HepG2 (cell line): ENCODE measurements around the gene TGFBR1. TPM values are rescaled to one million over a fixed set of nuclear protein-coding genes. Genes with fewer than 3 reads are reported as not detected.

Source experiments
- CBX5 ChIP-seq: sonication (generic); formaldehyde crosslinking; IDR thresholded peaks from 2 replicates; pipeline ENCODE4 v1.4.0; 2020; ENCODE audit warnings: missing genetic modification reagents, borderline replicate concordance
- FOXM1 ChIP-seq: sonication (generic); formaldehyde crosslinking; IDR thresholded peaks from 2 replicates; pipeline ENCODE4 v1.5.0; 2020; ENCODE audit warnings: missing genetic modification reagents
- GTF2F1 ChIP-seq: fragments of 150-350 bp; IDR thresholded peaks from 2 replicates; pipeline ENCODE4 v1.6.1; 2014; ENCODE audit warnings: low read length
- HDAC1 ChIP-seq: sonication (generic); formaldehyde crosslinking; IDR thresholded peaks from 2 replicates; pipeline ENCODE4 v1.5.1; 2020; ENCODE audit warnings: mild to moderate bottlenecking, missing genetic modification reagents
- KDM4B ChIP-seq: sonication (generic); formaldehyde crosslinking; IDR thresholded peaks from 2 replicates; pipeline ENCODE4 v1.4.0; 2020; ENCODE audit warnings: missing genetic modification reagents
- MAF1 ChIP-seq: sonication (generic); formaldehyde crosslinking; IDR thresholded peaks from 2 replicates; pipeline ENCODE4 v1.5.0; 2020; ENCODE audit warnings: missing genetic modification reagents, borderline replicate concordance
- MTF2 ChIP-seq: sonication (generic); formaldehyde crosslinking; IDR thresholded peaks from 2 replicates; pipeline ENCODE4 v1.5.0; 2020; ENCODE audit warnings: missing genetic modification reagents, borderline replicate concordance
- PPARG ChIP-seq: conservative IDR thresholded peaks from 2 replicates; pipeline ENCODE4 v1.6.1; 2016; ENCODE audit warnings: missing biosample characterization, missing genetic modification reagents
- RBFOX2 ChIP-seq: fragments of 200-400 bp; formaldehyde crosslinking; IDR thresholded peaks from 2 replicates; pipeline ENCODE4 v1.6.1; 2017; ENCODE audit warnings: low read depth, mild to moderate bottlenecking, low read length
- RBM22 ChIP-seq: fragments of 200-400 bp; formaldehyde crosslinking; optimal IDR thresholded peaks from 2 replicates; pipeline ENCODE3; 2017; ENCODE audit warnings: mild to moderate bottlenecking, low read length, moderate library complexity
- ZFP36L1 ChIP-seq: sonication (generic); formaldehyde crosslinking; IDR thresholded peaks from 2 replicates; pipeline ENCODE4 v1.8.0; 2022; ENCODE audit warnings: mild to moderate bottlenecking, missing genetic modification reagents, moderate library complexity
- ZNF101 ChIP-seq: sonication (generic); formaldehyde crosslinking; IDR thresholded peaks from 2 replicates; pipeline ENCODE4 v1.4.0; 2020; ENCODE audit warnings: mild to moderate bottlenecking, low read depth, missing genetic modification reagents, borderline replicate concordance
- ZNF124 ChIP-seq: sonication (generic); formaldehyde crosslinking; IDR thresholded peaks from 2 replicates; pipeline ENCODE4 v1.4.0; 2020; ENCODE audit warnings: missing genetic modification reagents
- ZNF136 ChIP-seq: sonication (generic); formaldehyde crosslinking; IDR thresholded peaks from 2 replicates; pipeline ENCODE4 v1.8.1; 2022; ENCODE audit warnings: low read depth, mild to moderate bottlenecking, moderate library complexity, missing genetic modification reagents
- ZNF484 ChIP-seq: sonication (generic); formaldehyde crosslinking; IDR thresholded peaks from 2 replicates; pipeline ENCODE4 v1.5.1; 2020; ENCODE audit warnings: mild to moderate bottlenecking, low read depth, missing genetic modification reagents, borderline replicate concordance
- ZNF737 ChIP-seq: sonication (generic); formaldehyde crosslinking; IDR thresholded peaks from 2 replicates; pipeline ENCODE4 v1.5.0; 2020; ENCODE audit warnings: missing genetic modification reagents, mild to moderate bottlenecking, borderline replicate concordance
- polyA plus RNA-seq, 8 experiments: library from polyadenylated mRNA; depleted of rRNA in 3 of 8; stranded (reverse) in 7 of 8; unstranded in 1 of 8; fragments of >200 nt; fragmentation: Illumina TruSeq in 4 of 8; extraction: Trizol in 4 of 8; gene quantifications; 2 replicates each; pipeline versions ENCODE4 v1.2.1 to v1.2.3, GENCODE V29; 2011 to 2016; ENCODE audit warnings: low read depth in 4 of 8, missing spikeins in 1 of 8, mixed read lengths in 1 of 8; ENCODE audit not compliant: insufficient read depth in 1 of 8
- total RNA-seq, 5 experiments: library from RNA; depleted of rRNA; stranded (reverse); fragments of >200 nt; fragmentation: Illumina TruSeq; extraction: Trizol; gene quantifications; 2 replicates each; pipeline ENCODE4 v1.2.3, GENCODE V29; 2016; ENCODE audit warnings: low read depth in 1 of 5
- TF ChIP-seq, protein P1 (sequence below): sonication (generic); formaldehyde crosslinking; IDR thresholded peaks from 2 replicates; pipeline ENCODE4 v1.4.0; 2020; ENCODE audit warnings: missing genetic modification reagents
- TF ChIP-seq, protein P2 (sequence below): IDR thresholded peaks from 2 replicates; pipeline ENCODE4 v1.6.1; 2016; ENCODE audit warnings: missing genetic modification reagents, missing compliant biosample characterization
- TF ChIP-seq, protein P3 (sequence below): sonication (generic); formaldehyde crosslinking; IDR thresholded peaks from 2 replicates; pipeline ENCODE4 v1.4.0; 2020; ENCODE audit warnings: mild to moderate bottlenecking, missing genetic modification reagents
- TF ChIP-seq, protein P4 (sequence below), 2 experiments: fragments of 450-650 bp in 1 of 2; sonication (generic) in 1 of 2; formaldehyde crosslinking; IDR thresholded peaks; 2 replicates each; pipeline versions ENCODE4 v1.5.0 to v1.8.0; 2020 to 2022; ENCODE audit warnings: mild to moderate bottlenecking in 1 of 2, missing genetic modification reagents in 1 of 2

Gene TGFBR1
- total and polyA plus RNA-seq, 2 of the 13 experiments (the other 11 are each of a cell fraction or from before 2014, with no cell fraction given), result 16.8 to 23.9 TPM

DNA sequence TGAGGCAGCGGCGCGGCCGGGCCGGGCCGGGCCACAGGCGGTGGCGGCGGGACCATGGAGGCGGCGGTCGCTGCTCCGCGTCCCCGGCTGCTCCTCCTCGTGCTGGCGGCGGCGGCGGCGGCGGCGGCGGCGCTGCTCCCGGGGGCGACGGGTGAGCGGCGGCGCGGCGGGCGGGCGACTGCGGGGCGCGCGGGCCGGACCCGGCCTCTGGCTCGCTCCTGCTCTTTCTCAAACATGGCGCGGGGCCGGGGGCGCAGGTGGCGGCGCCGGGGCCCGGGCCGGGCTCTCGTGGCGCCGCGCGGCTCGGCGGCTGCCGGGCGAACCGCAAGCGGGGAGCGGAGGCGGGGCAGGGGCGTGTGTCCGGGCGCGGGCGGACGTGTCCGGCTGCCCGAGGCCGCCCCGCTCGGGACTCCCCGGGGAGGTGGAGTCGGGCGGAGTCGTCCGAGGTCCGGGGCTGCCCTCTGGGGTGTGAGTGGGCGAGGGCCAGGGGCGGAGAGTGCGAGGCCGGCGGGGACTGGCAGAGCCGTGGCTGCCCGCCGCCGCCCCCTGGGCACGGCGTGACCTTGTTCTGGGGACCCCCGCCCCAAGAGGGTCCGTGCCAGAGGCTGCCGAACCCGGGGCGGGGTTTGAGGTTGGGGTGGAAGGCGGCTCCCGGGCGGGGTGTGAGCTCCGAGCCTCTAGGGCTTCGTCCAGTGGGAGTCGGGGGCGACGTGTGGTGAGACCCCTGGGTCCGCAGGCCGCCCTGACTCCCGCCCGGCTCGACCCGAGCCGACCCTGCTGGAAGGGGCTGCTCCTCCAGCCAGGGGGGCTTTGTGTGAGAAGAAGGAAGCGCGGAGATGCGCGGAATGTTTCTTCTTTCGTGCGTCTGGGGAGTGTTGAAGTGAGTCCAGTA is 485 bp downstream of the TGFBR1 start (continued):
- TF ChIP-seq, protein P1, sequence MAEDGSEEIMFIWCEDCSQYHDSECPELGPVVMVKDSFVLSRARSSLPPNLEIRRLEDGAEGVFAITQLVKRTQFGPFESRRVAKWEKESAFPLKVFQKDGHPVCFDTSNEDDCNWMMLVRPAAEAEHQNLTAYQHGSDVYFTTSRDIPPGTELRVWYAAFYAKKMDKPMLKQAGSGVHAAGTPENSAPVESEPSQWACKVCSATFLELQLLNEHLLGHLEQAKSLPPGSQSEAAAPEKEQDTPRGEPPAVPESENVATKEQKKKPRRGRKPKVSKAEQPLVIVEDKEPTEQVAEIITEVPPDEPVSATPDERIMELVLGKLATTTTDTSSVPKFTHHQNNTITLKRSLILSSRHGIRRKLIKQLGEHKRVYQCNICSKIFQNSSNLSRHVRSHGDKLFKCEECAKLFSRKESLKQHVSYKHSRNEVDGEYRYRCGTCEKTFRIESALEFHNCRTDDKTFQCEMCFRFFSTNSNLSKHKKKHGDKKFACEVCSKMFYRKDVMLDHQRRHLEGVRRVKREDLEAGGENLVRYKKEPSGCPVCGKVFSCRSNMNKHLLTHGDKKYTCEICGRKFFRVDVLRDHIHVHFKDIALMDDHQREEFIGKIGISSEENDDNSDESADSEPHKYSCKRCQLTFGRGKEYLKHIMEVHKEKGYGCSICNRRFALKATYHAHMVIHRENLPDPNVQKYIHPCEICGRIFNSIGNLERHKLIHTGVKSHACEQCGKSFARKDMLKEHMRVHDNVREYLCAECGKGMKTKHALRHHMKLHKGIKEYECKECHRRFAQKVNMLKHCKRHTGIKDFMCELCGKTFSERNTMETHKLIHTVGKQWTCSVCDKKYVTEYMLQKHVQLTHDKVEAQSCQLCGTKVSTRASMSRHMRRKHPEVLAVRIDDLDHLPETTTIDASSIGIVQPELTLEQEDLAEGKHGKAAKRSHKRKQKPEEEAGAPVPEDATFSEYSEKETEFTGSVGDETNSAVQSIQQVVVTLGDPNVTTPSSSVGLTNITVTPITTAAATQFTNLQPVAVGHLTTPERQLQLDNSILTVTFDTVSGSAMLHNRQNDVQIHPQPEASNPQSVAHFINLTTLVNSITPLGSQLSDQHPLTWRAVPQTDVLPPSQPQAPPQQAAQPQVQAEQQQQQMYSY (CRISPR knock-in tag), result no peak
- 0 out of 2 replicates have a peak, but pooled peaks have one; percentile 59 for TF ChIP-seq MTF2
- no peak for TF ChIP-seq MAF1 (CRISPR knock-in tag)
- no peak for TF ChIP-seq ZFP36L1 (CRISPR knock-in tag)
- TF ChIP-seq KDM4B, result no peak
- TF ChIP-seq ZNF737 (CRISPR knock-in tag), result no peak
- TF ChIP-seq PPARG (CRISPR knock-in tag), result no peak
- TF ChIP-seq, protein P2, sequence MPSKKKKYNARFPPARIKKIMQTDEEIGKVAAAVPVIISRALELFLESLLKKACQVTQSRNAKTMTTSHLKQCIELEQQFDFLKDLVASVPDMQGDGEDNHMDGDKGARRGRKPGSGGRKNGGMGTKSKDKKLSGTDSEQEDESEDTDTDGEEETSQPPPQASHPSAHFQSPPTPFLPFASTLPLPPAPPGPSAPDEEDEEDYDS (CRISPR knock-in tag), result no peak
- TF ChIP-seq ZNF101 (CRISPR knock-in tag), result no peak
- TF ChIP-seq, protein P3, sequence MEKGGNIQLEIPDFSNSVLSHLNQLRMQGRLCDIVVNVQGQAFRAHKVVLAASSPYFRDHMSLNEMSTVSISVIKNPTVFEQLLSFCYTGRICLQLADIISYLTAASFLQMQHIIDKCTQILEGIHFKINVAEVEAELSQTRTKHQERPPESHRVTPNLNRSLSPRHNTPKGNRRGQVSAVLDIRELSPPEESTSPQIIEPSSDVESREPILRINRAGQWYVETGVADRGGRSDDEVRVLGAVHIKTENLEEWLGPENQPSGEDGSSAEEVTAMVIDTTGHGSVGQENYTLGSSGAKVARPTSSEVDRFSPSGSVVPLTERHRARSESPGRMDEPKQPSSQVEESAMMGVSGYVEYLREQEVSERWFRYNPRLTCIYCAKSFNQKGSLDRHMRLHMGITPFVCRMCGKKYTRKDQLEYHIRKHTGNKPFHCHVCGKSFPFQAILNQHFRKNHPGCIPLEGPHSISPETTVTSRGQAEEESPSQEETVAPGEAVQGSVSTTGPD (CRISPR knock-in tag), result no peak
- no peak for TF ChIP-seq ZNF136 (CRISPR knock-in tag)
- no peak for TF ChIP-seq CBX5 (CRISPR knock-in tag)
- no peak for TF ChIP-seq ZNF484
- TF ChIP-seq, protein P4, sequence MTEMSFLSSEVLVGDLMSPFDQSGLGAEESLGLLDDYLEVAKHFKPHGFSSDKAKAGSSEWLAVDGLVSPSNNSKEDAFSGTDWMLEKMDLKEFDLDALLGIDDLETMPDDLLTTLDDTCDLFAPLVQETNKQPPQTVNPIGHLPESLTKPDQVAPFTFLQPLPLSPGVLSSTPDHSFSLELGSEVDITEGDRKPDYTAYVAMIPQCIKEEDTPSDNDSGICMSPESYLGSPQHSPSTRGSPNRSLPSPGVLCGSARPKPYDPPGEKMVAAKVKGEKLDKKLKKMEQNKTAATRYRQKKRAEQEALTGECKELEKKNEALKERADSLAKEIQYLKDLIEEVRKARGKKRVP (CRISPR knock-in tag; IDR thresholded peaks at IDR 0.05), result no peak
- TF ChIP-seq RBFOX2, result peak; percentile 59
- no peak for TF ChIP-seq ZNF124 (CRISPR knock-in tag)
- no peak for TF ChIP-seq RBM22
- TF ChIP-seq GTF2F1, result no peak
- no peak for TF ChIP-seq FOXM1 (CRISPR knock-in tag)
- TF ChIP-seq HDAC1 (CRISPR knock-in tag), result 0 out of 2 replicates have a peak, but pooled peaks have one; percentile 53
